SKM-1 (cell line): ENCODE results near the gene MOGAT2.
"Not testable (repeated sequence)": the region's sequence is repeated elsewhere in the genome, so short reads cannot be mapped to it uniquely, and the experiment has no call there.

Experiments used
- DNase-seq: peaks from one replicate; lab custom pipeline; 2025; ENCODE audit not compliant: unreplicated experiment; lab: John Stamatoyannopoulos, UW

MOGAT2 gene

GRCh38 chr11:75717608-75718418 lies at the start of gene MOGAT2:
TSS of gene MOGAT2 (plus strand) at chr11:75717838. CDS start at chr11:75717889, 51 bp downstream.
- DNase-seq, result no peak

- no peak for DNase-seq
Measured at GRCh38 chr11:75668451-75669297, 49.0 kb upstream of the MOGAT2 start, which contains the start of gene MAP6. TSS of gene MAP6 (minus strand) at chr11:75669038. CDS start at chr11:75668369, 669 bp downstream.

- no peak for DNase-seq
Measured at GRCh38 chr11:75673977-75674582, 43.6 kb upstream of the MOGAT2 start.

GRCh38 chr11:75677275-75677674 lies 40.4 kb upstream of the MOGAT2 start:
- no peak for DNase-seq

GRCh38 chr11:75677909-75678308 lies 39.7 kb upstream of the MOGAT2 start:
- no peak for DNase-seq

GRCh38 chr11:75678620-75679259 lies 38.9 kb upstream of the MOGAT2 start:
- DNase-seq, result no peak

GRCh38 chr11:75679566-75679965 lies 38.1 kb upstream of the MOGAT2 start:
- DNase-seq, result no peak

- not testable (repeated sequence) for DNase-seq
Measured at GRCh38 chr11:75683856-75684255, 33.8 kb upstream of the MOGAT2 start.

- peak; percentile 27 for DNase-seq
Measured at GRCh38 chr11:75689863-75690609, 27.6 kb upstream of the MOGAT2 start.

- no peak for DNase-seq
Measured at GRCh38 chr11:75691804-75692203, 25.8 kb upstream of the MOGAT2 start.

- DNase-seq, result no peak
Measured at GRCh38 chr11:75697906-75698581, 19.6 kb upstream of the MOGAT2 start.

- no peak for DNase-seq
Measured at GRCh38 chr11:75700940-75701339, 16.7 kb upstream of the MOGAT2 start.

GRCh38 chr11:75703695-75704237 lies 13.9 kb upstream of the MOGAT2 start:
- DNase-seq, result no peak

GRCh38 chr11:75705541-75705940 lies 12.1 kb upstream of the MOGAT2 start:
- DNase-seq, result no peak

GRCh38 chr11:75706260-75706729 lies 11.3 kb upstream of the MOGAT2 start:
- peak; percentile 76 for DNase-seq

GRCh38 chr11:75714211-75714610 lies 3.4 kb upstream of the MOGAT2 start:
- no peak for DNase-seq

- DNase-seq, result no peak
Measured at GRCh38 chr11:75715688-75716087, 1.9 kb upstream of the MOGAT2 start.

GRCh38 chr11:75716659-75717058 lies 979 bp upstream of the MOGAT2 start:
- no peak for DNase-seq
